Erythroblast (primary cell): ENCODE measurements around the gene CNIH3.

Experiments
- GATA1 ChIP-seq: IDR thresholded peaks from 2 replicates; pipeline ENCODE4 v1.6.1; 2011; ENCODE audit warnings: low read depth, mild to moderate bottlenecking, control low read depth, low read length, moderate library complexity
- POLR2A ChIP-seq: IDR thresholded peaks from 2 replicates; pipeline ENCODE4 v1.6.1; 2011; ENCODE audit warnings: mild to moderate bottlenecking, low read length

GRCh38 chr1:224582041-224582440, 34.1 kb upstream of the CNIH3 start:
- TF ChIP-seq POLR2A (no peak), GATA1 (no peak)
